Activated T-helper 17 cell treated with anti-CD3 and anti-CD28 coated beads, Interleukin-2, amount 50 U/mL, for 72 hours (primary cell): ENCODE data around the gene IFNA14. TPM values are rescaled to one million over a fixed set of nuclear protein-coding genes. Genes with fewer than 3 reads are reported as not detected.
A peak's percentile ranks its signal among the peaks of the same experiment; 100 is the strongest.

ENCODE experiments used
- ATAC-seq: fragments of 150-1000 bp; cut with Tn5 transposase; replicated peaks from 2 replicates; pipeline ENCODE4 v1.10.0; 2021; ENCODE audit warnings: mild to moderate bottlenecking, moderate library complexity
- H3K27ac Mint-ChIP-seq: one replicate; pipeline ENCODE4 v1.8.0; 2022; ENCODE audit warnings: mixed read lengths
- H3K27me3 Mint-ChIP-seq: one replicate; pipeline ENCODE4 v1.8.0; 2022; ENCODE audit warnings: mixed read lengths
- H3K36me3 Mint-ChIP-seq: one replicate; pipeline ENCODE4 v1.8.0; 2022; ENCODE audit warnings: low read depth, mild to moderate bottlenecking, mixed read lengths
- H3K4me1 Mint-ChIP-seq: one replicate; pipeline ENCODE4 v1.8.0; 2022; ENCODE audit warnings: mixed read lengths
- H3K4me3 Mint-ChIP-seq: one replicate; pipeline ENCODE4 v1.8.0; 2022; ENCODE audit warnings: mild to moderate bottlenecking, mixed read lengths
- H3K9me3 Mint-ChIP-seq: one replicate; pipeline ENCODE4 v1.8.0; 2022; ENCODE audit warnings: mixed read lengths
- total RNA-seq, 2 donors: library from RNA; stranded (reverse); gene quantifications; one replicate each; pipeline ENCODE4 v1.2.3, GENCODE V29; 2022

Gene IFNA14
- total RNA-seq = not detected

DNA sequence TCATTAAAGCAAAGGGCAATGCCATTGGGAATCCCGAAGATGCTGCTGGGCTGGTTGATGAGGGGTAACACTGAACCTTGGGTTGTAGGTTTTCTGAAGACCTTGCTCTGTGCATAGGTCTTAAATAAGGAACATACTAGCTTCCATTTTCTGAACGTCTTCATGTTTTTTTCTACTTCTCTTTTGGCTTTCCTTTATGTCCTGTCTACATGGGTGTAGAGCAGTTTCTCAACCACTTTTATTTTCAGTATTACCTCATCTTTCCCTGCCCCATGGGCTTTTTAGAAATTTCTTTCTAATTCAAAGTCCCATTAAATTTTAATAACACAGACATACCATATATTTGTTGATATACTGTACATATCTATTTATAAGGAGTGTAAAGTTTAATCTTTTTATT lies at the start of gene IFNA14:
IFNA14 (minus strand) TSS at position 95 of the 400 bp plus-strand sequence; CDS start at position 25, 70 bp downstream.
- Mint-ChIP-seq H3K36me3 (no peaks in the 10 kb centered on the region), H3K27me3 (peaks cover 12% of the 10 kb centered on the region), H3K4me3 (no peak within 1 kb of the TSS), H3K9me3 (no peaks in the 10 kb centered on the region), H3K4me1 (peaks cover 5% of the 10 kb centered on the region), H3K27ac (no peak within 1 kb of the TSS)
- ATAC-seq = no peak

DNA sequence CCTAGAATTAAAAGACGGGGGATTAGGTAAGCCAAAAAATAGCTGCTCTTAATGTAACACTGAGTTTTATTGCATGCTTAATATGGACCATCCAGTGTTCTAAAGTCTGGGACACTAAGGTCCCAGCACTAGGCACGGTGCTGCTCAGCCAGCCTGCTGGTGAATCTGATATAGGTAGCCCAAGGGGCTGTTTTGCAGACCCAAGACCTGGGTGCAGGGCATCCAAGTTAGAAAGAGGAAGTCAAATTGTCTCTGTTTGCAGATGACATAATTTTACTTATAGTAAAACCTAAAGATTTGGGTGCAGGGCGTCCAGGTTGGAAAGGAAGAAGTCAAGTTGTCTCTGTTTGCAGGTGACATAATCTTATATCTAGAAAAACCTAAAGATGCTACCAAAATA lies 47.5 kb upstream of the IFNA14 start:
- H3K36me3 Mint-ChIP-seq = no peaks in the 10 kb centered on the region
- no peak overlapping the region for H3K4me3 Mint-ChIP-seq
- H3K9me3 Mint-ChIP-seq = no peaks in the 10 kb centered on the region
- H3K4me1 Mint-ChIP-seq = no peaks in the 10 kb centered on the region
- no peak for ATAC-seq
- no peak overlapping the region for H3K27ac Mint-ChIP-seq
- H3K27me3 Mint-ChIP-seq = peaks cover 16% of the 10 kb centered on the region

DNA sequence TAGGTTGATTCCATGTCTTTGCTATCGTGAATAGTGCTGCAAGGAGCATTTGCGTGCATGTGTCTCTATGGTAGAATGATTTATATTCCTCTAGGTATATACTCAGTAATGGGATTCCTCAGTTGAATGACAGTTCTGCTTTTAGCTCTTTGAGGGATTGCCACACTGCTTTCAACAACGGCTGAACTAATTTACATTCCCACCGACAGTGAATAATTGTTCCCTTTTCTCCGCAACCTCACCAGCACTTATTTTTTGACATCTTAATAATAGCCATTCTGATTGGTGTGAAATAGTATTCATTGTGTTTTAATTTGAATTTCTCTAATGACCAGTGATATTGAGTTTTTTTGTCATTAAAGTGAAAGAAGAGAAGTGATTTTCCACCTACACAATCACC lies 46.9 kb upstream of the IFNA14 start:
- Mint-ChIP-seq H3K27ac (no peak overlapping the region), H3K9me3 (no peaks in the 10 kb centered on the region), H3K4me1 (no peaks in the 10 kb centered on the region), H3K4me3 (no peak overlapping the region), H3K27me3 (peaks cover 16% of the 10 kb centered on the region), H3K36me3 (no peaks in the 10 kb centered on the region)
- ATAC-seq = no peak

DNA sequence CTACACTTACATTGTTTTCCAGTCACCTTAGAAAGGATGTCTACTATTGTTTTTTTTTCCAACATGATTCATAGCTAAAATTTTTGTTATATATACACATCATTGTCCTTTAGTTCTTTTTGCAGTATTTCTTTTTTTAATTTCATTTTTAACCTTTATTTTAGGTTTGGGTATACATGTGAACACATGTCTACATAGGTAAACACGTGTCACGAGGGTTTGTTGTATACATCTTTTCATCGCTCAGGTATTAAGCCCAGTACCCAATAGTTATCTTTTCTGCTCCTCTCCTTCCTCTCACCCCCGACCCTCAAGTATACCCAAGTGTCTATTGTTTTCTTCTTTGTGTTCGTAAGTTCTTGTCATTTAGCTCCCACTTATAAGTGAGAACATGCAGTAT lies 46.3 kb upstream of the IFNA14 start:
- H3K27ac Mint-ChIP-seq = no peak overlapping the region
- H3K9me3 Mint-ChIP-seq = no peaks in the 10 kb centered on the region
- peaks cover 18% of the 10 kb centered on the region for H3K27me3 Mint-ChIP-seq
- ATAC-seq = no peak
- H3K4me1 Mint-ChIP-seq = no peaks in the 10 kb centered on the region
- no peak overlapping the region for H3K4me3 Mint-ChIP-seq
- H3K36me3 Mint-ChIP-seq = no peaks in the 10 kb centered on the region

DNA sequence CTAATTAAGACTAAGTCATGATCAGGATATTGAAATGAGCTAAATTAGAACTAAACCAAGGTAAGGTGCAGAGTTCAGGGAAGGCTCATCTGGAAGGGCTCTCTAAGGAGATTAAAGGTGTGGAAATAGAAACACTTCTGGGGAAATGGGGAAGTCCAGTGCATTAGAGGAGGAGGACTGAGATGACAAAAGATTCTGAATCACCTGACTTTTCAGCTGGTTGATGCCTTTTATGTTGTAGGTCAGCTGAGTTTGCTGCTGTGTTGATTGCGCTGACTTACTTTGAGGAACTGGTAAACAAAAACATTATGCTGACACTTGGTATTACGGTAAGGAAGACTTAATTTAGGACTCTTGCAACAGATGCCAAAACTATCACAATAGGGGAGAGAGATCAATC lies 41.5 kb upstream of the IFNA14 start:
- H3K27ac Mint-ChIP-seq = no peak overlapping the region
- no peak for ATAC-seq
- no peak overlapping the region for H3K4me3 Mint-ChIP-seq
- H3K27me3 Mint-ChIP-seq = peaks cover 15% of the 10 kb centered on the region
- peaks cover under 1% of the 10 kb centered on the region for H3K9me3 Mint-ChIP-seq
- H3K36me3 Mint-ChIP-seq = no peaks in the 10 kb centered on the region
- no peaks in the 10 kb centered on the region for H3K4me1 Mint-ChIP-seq

DNA sequence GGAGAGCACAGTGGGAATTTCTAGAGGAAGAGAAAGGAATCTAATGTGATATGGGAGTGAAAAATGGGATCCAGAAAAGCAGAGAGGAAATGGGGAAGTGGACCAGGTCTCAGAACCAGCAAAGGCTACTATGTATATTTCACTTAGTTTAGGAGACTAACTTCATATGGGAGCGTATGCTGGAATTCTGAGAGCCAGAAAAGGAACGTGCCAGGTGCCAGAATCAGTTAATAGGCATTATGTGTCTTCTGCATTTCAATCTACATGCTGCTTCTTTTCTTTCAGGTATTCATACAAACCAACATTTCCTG lies 28.5 kb upstream of the IFNA14 start:
- H3K27ac Mint-ChIP-seq = no peak overlapping the region
- no peaks in the 10 kb centered on the region for H3K4me1 Mint-ChIP-seq
- H3K9me3 Mint-ChIP-seq = no peaks in the 10 kb centered on the region
- H3K36me3 Mint-ChIP-seq = no peaks in the 10 kb centered on the region
- H3K4me3 Mint-ChIP-seq = no peak overlapping the region
- H3K27me3 Mint-ChIP-seq = peaks cover 28% of the 10 kb centered on the region
- ATAC-seq = no peak

DNA sequence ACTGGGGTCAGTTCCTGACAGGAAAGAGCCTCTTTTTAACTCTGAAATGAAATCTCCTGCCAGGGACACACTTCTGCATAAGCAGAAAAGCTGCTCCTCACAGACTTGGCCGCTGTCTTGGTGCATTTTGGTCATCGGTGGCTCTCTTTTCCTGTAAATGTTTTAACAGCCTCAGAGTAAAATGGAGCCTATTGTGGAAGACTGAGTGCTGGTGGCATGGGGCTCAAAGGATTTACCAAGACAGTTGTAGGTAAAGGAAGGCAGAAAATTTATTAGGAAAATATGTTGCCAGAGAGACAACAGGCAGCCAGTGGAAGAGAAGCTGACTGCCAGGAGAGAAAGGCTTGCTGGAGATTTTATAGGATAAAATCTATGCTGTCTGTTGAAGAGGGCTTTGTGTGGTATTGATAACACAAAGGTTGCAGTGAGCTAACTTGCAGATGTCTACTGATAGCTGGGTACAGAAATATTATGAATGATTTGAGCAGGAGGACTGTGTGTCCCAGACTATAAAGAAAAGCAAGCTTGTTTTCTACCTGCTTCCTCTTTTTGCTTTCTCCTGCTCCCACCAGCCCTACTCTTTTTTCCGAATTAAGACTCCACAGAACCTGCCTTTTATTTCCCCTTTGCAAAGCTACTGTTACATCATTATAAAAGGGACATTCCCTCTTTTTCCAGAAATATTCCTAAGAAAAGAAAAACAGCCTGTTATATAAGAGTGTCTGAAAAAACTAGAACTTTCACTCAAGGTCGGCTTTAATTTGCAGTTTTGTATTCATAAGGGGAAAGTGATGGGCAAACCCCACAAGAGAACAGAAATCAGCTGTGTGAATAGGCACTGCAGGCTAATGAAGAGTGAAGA lies 27.9 kb upstream of the IFNA14 start:
- Mint-ChIP-seq H3K4me1 (no peaks in the 10 kb centered on the region), H3K27me3 (peaks cover 25% of the 10 kb centered on the region), H3K9me3 (no peaks in the 10 kb centered on the region), H3K4me3 (no peak overlapping the region), H3K27ac (no peak overlapping the region), H3K36me3 (no peaks in the 10 kb centered on the region)
- ATAC-seq = no peak

DNA sequence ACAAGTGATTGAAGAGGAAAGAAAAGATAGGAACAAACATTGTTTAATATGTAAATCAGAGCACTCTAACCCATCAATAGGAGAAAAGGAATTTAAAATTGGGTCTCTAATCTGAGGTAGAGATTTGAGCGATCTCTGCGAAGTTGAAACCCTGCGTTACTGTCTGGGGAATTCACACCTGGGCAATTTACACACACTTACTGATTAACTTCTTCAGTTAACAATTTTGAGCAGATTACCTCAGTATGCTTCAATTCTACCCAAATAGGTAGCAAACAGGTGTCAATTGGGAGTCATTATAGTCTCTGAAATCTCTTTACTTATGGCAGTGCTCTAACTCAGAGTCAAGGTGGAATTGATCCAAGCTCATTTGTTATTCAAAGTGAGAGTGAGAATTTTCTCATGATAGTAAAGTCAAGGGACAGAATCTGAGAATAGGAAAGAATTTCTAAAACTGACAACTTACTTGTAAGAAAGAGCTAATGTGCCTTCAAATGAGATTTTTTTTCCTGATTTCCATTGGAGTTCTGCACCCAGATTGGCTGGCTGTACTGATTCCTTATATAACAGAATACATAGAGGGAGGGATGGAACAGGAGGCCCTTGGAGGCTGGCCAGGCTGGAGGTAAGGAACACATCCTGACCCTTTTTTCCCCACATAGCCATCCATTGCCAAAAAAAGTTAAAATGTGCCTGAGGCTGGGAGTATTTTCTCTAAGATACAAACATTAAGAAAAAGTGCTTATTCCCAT lies 27.1 kb upstream of the IFNA14 start:
- no peaks in the 10 kb centered on the region for H3K9me3 Mint-ChIP-seq
- no peaks in the 10 kb centered on the region for H3K4me1 Mint-ChIP-seq
- peaks cover 22% of the 10 kb centered on the region for H3K27me3 Mint-ChIP-seq
- H3K4me3 Mint-ChIP-seq = no peak overlapping the region
- no peaks in the 10 kb centered on the region for H3K36me3 Mint-ChIP-seq
- no peak for ATAC-seq
- H3K27ac Mint-ChIP-seq = no peak overlapping the region

DNA sequence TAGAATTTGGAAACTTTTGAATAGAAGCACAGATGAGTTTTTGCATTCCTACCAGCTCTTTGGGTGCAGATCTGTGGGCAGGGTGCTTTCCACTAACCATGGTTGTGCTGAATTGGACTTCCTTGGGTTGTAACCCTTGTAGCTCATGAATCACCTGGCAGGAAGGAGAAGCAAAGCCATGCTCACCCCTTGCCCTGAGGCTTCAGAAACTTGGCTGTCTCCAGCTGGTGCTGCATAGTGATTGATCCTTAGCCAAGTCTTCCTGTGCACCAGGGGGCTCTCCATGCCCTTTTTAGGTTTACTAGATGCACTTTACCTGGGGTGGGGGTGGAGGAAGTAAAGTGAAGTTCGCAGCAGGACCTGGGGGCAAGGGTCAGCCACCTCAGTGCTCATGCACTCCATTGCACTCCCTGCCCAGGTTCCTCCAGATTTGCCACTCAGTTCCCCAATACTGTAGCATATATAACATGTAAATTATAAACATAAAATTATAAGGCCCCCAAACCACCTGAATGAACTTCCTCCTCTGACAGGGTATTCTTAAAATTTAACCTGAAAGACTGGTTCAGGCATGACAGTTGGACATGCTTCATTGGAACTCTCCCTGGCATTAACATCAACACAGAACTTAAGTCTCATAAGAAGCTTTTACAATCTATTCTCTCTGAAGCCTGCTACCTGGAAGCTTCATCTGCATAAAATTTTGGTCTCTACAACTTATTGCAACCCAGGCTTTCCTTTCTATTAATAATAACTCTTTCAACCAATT lies 25.8 kb upstream of the IFNA14 start:
- no peak overlapping the region for H3K4me3 Mint-ChIP-seq
- no peaks in the 10 kb centered on the region for H3K36me3 Mint-ChIP-seq
- no peaks in the 10 kb centered on the region for H3K9me3 Mint-ChIP-seq
- no peak overlapping the region for H3K27ac Mint-ChIP-seq
- H3K27me3 Mint-ChIP-seq = peaks cover 15% of the 10 kb centered on the region
- no peak for ATAC-seq
- no peaks in the 10 kb centered on the region for H3K4me1 Mint-ChIP-seq

DNA sequence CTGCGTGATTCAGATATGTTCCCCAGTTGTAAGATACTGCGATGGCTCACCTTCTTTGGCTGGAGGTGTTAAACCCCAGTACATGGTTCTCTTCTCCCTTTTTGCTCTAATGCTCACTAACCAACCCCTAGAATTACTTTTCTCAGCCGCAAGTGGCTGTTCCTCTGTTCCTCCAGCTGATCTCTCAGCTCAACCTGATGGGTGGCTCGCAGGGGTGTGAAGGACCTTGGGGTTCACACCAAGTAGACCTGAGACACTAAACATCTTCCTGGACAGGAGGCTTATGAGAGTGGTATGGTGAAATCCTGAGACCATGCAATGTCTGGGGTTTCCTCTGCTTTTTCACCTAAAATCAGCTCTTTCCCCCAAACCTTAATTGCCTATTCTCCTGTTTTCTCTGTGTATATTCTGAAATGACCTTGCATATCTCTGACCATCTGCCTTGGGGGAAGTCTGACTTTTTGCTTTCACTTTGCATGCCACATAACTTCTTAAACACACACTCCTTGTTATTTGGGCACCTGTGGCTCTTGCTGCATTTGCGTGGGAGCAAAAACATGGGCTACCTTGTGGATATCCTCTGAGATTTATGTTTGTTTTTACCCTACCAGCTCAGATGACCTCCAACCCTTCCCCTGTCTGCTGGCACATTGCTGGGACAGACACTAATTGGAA lies 15.9 kb upstream of the IFNA14 start:
- no peaks in the 10 kb centered on the region for H3K36me3 Mint-ChIP-seq
- H3K27ac Mint-ChIP-seq = no peak overlapping the region
- H3K4me3 Mint-ChIP-seq = no peak overlapping the region
- peaks cover 4% of the 10 kb centered on the region for H3K4me1 Mint-ChIP-seq
- H3K9me3 Mint-ChIP-seq = no peaks in the 10 kb centered on the region
- ATAC-seq = no peak
- H3K27me3 Mint-ChIP-seq = peaks cover 13% of the 10 kb centered on the region

DNA sequence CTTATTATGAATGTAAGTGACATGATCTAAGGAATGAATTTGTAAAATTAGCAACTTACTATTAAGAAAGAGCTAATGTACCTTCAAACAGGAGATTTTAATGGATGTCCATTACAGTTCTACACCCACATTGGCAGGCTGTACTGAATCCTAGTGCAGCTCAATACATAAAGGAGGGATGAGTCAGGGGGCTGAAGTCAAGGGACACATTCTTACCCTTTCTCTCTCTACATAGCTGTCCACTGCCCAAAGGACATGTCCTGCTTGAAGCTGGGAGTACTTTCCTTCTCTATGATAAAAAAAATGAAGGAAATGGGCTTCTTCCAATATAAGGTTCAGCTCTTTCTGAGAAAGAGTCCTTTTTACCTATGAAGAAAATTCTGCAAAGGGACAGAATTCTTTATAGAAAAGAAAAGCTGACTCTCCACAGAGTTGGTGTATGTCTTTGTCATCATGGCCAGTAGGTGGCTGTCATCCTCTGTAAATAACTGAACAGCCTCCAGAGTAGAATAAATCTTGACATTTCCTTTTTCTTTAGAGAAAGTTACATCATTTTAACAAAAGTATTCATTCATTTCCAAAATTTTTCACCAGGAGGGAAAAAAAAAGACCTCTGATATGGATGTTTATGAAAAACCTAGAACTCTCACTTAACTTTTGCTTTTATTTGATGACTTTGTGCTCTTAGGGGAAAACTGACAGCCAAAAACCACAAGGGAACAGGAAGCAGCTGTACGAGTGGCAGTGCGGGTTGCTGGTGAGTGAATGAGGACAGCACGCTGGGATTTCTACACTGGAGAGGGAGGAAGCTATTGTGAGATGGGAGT lies 13.1 kb upstream of the IFNA14 start:
- Mint-ChIP-seq H3K27me3 (peaks cover 22% of the 10 kb centered on the region), H3K27ac (no peak overlapping the region), H3K9me3 (no peaks in the 10 kb centered on the region), H3K4me1 (peaks cover 4% of the 10 kb centered on the region), H3K36me3 (no peaks in the 10 kb centered on the region), H3K4me3 (no peak overlapping the region)
- ATAC-seq = peak; percentile 46

DNA sequence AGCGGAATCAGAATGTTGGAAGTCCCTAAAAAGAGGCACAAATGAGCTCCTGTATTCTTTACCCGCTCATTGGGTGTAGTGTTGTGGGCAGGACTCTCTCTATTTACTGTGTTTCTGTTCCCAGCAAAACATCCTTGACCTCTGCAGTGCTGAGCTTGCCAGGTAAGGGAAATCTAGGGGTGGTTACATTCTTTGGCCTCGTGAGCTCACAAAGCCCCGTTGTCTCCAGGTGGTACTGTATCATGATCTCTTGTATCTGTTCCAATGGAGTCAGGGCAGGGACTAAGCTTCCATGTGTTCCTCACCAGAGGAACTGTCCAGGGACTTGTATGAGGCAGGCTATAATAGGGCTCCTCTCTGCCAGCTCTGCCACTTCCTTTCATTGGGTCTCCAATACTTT lies 11.8 kb upstream of the IFNA14 start:
- no peaks in the 10 kb centered on the region for H3K36me3 Mint-ChIP-seq
- H3K27ac Mint-ChIP-seq = no peak overlapping the region
- H3K27me3 Mint-ChIP-seq = peaks cover 19% of the 10 kb centered on the region
- no peak for ATAC-seq
- peaks cover 4% of the 10 kb centered on the region for H3K4me1 Mint-ChIP-seq
- H3K4me3 Mint-ChIP-seq = no peak overlapping the region
- no peaks in the 10 kb centered on the region for H3K9me3 Mint-ChIP-seq

DNA sequence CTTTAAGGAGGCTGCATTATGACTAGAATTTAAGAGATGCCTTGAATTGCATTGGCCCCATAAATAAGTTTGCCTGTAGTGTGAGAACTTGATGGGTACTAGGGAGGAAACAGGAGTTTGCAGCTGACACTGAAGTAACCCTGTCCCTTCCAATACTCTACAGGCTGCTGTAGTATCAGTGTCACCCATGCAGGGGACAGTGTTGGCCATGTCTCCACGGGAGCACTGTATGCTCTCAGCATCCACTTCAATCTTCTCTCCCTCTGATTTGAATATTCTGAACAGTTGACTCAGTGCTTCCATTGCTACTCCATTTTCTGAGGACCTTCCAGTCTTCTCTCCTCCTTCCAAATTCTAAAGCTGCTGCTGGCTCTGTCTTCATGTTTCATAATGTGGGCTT lies 11.4 kb upstream of the IFNA14 start:
- Mint-ChIP-seq H3K27me3 (peaks cover 19% of the 10 kb centered on the region), H3K4me1 (peaks cover 4% of the 10 kb centered on the region)
- no peak for ATAC-seq

DNA sequence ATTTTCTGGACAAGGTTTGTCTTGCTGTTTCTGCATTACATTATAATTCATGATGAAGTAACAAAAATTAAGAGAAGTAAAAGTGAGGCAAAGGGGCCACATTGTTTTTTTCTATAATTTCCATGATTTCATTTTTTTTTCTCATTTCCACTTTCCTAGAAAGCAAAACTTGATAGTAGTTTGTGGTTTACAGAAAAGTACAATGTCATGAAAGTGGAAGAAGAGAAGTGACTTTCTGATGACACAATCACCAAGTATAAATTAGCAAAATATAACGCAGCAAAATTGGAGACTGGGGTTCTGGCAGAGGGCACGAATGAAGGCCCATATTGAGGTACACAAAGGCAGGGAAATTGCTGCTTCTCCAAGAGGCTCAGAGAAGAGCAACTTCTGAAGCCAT lies 5.0 kb upstream of the IFNA14 start:
- Mint-ChIP-seq H3K9me3 (no peaks in the 10 kb centered on the region), H3K4me1 (no peaks in the 10 kb centered on the region), H3K36me3 (no peaks in the 10 kb centered on the region), H3K27ac (no peak overlapping the region), H3K4me3 (no peak overlapping the region), H3K27me3 (peaks cover 18% of the 10 kb centered on the region)
- no peak for ATAC-seq

More for the DNA sequence above, 11.4 kb upstream of the IFNA14 start:
- H3K4me3 Mint-ChIP-seq = no peak overlapping the region
- no peaks in the 10 kb centered on the region for H3K9me3 Mint-ChIP-seq
- no peak overlapping the region for H3K27ac Mint-ChIP-seq
- no peaks in the 10 kb centered on the region for H3K36me3 Mint-ChIP-seq
